Tibial artery (tissue), 4 donors: ENCODE measurements around the gene CHKA.

Source experiments
- DNase-seq, 2 donors: peaks; one replicate each; pipeline ENCODE4 v3.0.0-alpha.2; 2019
- H3K27ac ChIP-seq, 2 donors: fragments of 200-600 bp; sonication (generic) in 1 of 2; 1 replicate in 1 of 2; 2 replicates in 1 of 2; pipeline ENCODE4 v1.5.1; 2018 to 2019; ENCODE audit warnings: mild to moderate bottlenecking in 1 of 2
- H3K27me3 ChIP-seq, 2 donors: fragments of 200-600 bp; sonication (generic) in 1 of 2; one replicate each; pipeline versions ENCODE4 v1.5.1 to v1.6.0; 2016 to 2019
- H3K36me3 ChIP-seq, 3 donors: fragments of 200-600 bp; sonication (generic) in 2 of 3; one replicate each; pipeline ENCODE4 v1.5.1; 2016 to 2019; ENCODE audit warnings: mild to moderate bottlenecking in 2 of 3
- H3K4me1 ChIP-seq, 4 donors: fragments of 200-600 bp; sonication (generic) in 2 of 4; 1 replicate in 3 of 4; 2 replicates in 1 of 4; pipeline ENCODE4 v1.5.1; 2016 to 2019
- H3K4me3 ChIP-seq, 2 donors: fragments of 200-600 bp; sonication (generic) in 1 of 2; 1 replicate in 1 of 2; 2 replicates in 1 of 2; pipeline ENCODE4 v1.5.1; 2018 to 2019; ENCODE audit warnings: mild to moderate bottlenecking in 2 of 2
- H3K9me3 ChIP-seq, 3 donors: fragments of 200-600 bp; sonication (generic) in 1 of 3; one replicate each; pipeline ENCODE4 v1.5.1; 2016 to 2019
- intact Hi-C: fragments of 100-400 bp; cut with DNase I; formaldehyde crosslinking; loops from one replicate; pipeline ENCODE4 v1.15.0; 2023; ENCODE audit warnings: low total_unique reads
- TF ChIP-seq, protein P1 (sequence below), 2 experiments: fragments of 200-600 bp in 1 of 2; fragments of 450-650 bp in 1 of 2; IDR thresholded peaks; one replicate each; pipeline ENCODE4 v1.5.1; 2017 to 2019; ENCODE audit warnings: antibody characterized with exemption in 2 of 2, mild to moderate bottlenecking in 1 of 2, moderate library complexity in 1 of 2

CHKA gene

DNA sequence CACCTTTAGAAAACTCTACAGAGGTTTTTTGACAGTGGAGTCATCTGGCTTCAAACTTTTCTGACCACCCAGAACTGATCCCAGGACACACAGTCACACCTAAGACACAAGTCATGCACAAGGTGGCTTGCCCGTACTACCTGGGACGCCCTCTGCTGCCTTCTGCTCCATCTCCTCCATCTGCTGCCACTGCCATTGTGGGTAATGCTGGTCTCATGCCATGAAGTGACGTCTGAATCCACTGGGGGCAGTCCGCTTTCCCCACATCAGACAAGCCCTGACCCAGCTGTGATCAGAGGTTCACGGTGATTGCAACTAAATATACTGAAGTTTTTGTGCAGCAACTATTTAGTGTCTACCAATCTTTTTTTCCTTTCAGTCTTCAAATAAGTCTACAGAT is 96.1 kb downstream of the CHKA start:
- no peak overlapping the region for H3K27ac ChIP-seq
- no peaks in the 10 kb centered on the region for H3K27me3 ChIP-seq
- no peak for DNase-seq
- peaks cover 0 to 6% (median 5%) of the 10 kb centered on the region in 4 donors for H3K4me1 ChIP-seq
- no peaks in the 10 kb centered on the region for H3K9me3 ChIP-seq
- intact Hi-C loops, result no loop called here
- H3K36me3 ChIP-seq, result peaks cover 5 to 23% (median 17%) of the 10 kb centered on the region in 3 donors
- TF ChIP-seq, protein P1, sequence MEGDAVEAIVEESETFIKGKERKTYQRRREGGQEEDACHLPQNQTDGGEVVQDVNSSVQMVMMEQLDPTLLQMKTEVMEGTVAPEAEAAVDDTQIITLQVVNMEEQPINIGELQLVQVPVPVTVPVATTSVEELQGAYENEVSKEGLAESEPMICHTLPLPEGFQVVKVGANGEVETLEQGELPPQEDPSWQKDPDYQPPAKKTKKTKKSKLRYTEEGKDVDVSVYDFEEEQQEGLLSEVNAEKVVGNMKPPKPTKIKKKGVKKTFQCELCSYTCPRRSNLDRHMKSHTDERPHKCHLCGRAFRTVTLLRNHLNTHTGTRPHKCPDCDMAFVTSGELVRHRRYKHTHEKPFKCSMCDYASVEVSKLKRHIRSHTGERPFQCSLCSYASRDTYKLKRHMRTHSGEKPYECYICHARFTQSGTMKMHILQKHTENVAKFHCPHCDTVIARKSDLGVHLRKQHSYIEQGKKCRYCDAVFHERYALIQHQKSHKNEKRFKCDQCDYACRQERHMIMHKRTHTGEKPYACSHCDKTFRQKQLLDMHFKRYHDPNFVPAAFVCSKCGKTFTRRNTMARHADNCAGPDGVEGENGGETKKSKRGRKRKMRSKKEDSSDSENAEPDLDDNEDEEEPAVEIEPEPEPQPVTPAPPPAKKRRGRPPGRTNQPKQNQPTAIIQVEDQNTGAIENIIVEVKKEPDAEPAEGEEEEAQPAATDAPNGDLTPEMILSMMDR (IDR thresholded peaks at IDR 0.05), result no peak
- no peak overlapping the region for H3K4me3 ChIP-seq

DNA sequence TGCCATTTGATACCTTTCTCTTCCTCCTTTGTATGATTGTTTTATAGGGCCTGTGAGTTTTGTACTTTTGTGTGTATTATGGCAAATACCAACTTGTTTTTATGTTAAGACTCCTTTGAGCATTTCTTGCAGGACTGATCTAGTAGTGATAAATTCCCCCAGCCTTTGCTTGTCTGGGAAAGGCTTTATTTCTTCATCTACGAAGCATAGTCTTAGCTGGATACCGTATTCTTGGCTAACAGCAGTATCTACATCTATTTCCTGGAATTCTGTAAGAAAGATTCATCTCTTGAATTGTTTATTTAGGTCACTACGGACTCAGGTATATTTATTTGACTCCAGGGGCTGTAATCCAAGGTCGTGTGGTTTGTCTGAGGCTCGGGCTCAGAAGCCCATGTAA is 96.7 kb downstream of the CHKA start:
- TF ChIP-seq, protein P1 (IDR thresholded peaks at IDR 0.05), result no peak
- Histone ChIP-seq H3K9me3 (no peaks in the 10 kb centered on the region), H3K27me3 (no peaks in the 10 kb centered on the region), H3K36me3 (peaks cover 5 to 23% (median 17%) of the 10 kb centered on the region in 3 donors), H3K4me1 (peaks cover 0 to 3% (median 2%) of the 10 kb centered on the region in 4 donors), H3K4me3 (no peak overlapping the region), H3K27ac (no peak overlapping the region)
- DNase-seq, result no peak
- intact Hi-C loops, result no loop called here

DNA sequence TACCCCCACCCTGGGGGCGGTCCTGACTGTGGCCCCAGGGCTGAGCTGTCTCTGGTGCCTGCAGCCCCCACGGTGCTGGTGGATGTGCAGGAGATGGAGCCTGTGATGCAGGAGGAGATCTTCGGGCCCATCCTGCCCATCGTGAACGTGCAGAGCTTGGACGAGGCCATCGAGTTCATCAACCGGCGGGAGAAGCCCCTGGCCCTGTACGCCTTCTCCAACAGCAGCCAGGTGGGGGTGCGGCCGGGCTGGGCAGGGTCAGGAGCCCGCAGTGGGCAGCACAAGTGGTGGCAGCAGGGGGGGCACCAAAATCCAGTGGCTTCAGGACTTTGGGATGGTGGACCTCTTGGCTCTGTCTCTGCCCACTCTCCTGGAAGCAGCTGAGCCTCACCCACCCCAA is 98.7 kb downstream of the CHKA start:
- H3K9me3 ChIP-seq, result no peaks in the 10 kb centered on the region
- peaks cover 5 to 23% (median 17%) of the 10 kb centered on the region in 3 donors for H3K36me3 ChIP-seq
- no peak overlapping the region for H3K27ac ChIP-seq
- TF ChIP-seq, protein P1 (IDR thresholded peaks at IDR 0.05), result no peak
- DNase-seq, result no peak
- intact Hi-C loops, result no loop called here
- no peaks in the 10 kb centered on the region for H3K27me3 ChIP-seq
- peaks cover 0 to 6% (median under 1%) of the 10 kb centered on the region in 4 donors for H3K4me1 ChIP-seq
- no peak overlapping the region for H3K4me3 ChIP-seq

DNA sequence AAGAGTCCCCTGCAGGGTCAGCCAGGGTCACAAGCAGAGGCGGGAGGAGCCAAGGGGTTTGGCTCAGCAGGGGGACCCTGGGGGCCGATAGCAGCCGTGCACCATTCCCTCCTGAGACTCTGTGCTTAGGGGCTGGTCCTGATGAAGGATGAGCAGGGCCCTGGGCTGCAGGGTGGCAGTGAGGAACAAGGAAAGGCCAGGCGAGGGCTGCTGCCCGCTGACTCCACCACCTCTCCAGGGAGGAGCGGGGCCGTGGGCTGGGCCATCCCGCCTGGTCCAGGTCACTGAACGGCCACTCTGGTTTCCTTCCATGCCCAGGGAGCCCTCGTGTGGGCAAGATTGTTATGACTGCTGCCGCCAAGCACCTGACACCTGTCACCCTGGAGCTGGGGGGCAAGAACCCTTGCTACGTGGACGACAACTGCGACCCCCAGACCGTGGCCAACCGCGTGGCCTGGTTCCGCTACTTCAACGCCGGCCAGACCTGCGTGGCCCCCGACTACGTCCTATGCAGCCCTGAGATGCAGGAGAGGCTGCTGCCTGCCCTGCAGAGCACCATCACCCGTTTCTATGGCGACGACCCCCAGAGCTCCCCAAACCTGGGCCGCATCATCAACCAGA is 99.9 kb downstream of the CHKA start:
- peaks cover 0 to 19% (median 9%) of the 10 kb centered on the region in 4 donors for H3K4me1 ChIP-seq
- H3K9me3 ChIP-seq, result no peaks in the 10 kb centered on the region
- peaks cover 5 to 23% (median 17%) of the 10 kb centered on the region in 3 donors for H3K36me3 ChIP-seq
- DNase-seq, result no peak
- H3K4me3 ChIP-seq, result no peak overlapping the region
- H3K27ac ChIP-seq, result no peak overlapping the region
- TF ChIP-seq, protein P1 (IDR thresholded peaks at IDR 0.05), result no peak
- H3K27me3 ChIP-seq, result no peaks in the 10 kb centered on the region
- intact Hi-C loops, result no loop called here

DNA sequence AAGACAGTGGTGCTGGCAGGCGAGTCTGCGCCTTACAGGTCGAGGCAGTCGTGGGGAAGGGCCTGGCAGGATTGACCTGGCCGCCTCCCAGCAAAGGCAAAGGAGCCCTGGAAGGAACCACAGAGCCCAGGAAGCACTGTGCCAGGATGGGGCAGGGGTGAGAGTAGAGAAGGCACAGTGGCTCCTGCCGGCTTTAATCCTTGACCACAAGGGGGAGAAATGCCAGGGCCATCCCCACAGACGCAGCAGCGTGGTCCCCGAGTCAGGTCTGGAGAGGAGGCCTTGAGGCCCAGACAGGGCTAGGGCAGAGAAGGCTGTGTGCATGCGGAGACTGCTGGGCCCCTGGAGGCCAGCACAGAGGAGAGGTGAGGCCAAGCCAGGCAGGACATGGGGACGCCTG is 100.6 kb downstream of the CHKA start:
- no peak for DNase-seq
- H3K27ac ChIP-seq, result no peak overlapping the region
- H3K4me3 ChIP-seq, result no peak overlapping the region
- H3K36me3 ChIP-seq, result peaks cover 5 to 18% (median 17%) of the 10 kb centered on the region in 3 donors
- intact Hi-C loops, result no loop called here
- TF ChIP-seq, protein P1 (IDR thresholded peaks at IDR 0.05), result no peak
- no peaks in the 10 kb centered on the region for H3K27me3 ChIP-seq
- peaks cover 0 to 20% (median 9%) of the 10 kb centered on the region in 4 donors for H3K4me1 ChIP-seq
- no peaks in the 10 kb centered on the region for H3K9me3 ChIP-seq
